HEK293T (cell line): Measurements from ENCODE around the gene NUFIP2.

Experiments
- CTCF ChIA-PET: fragments of 350-600 bp; formaldehyde crosslinking; extraction: SDS; loops from one replicate; lab custom pipeline; 2021; ENCODE audit warnings: antibody characterized with exemption, inconsistent platforms; lab: Yijun Ruan, JAX
- POLR2A ChIA-PET: fragments of 350-600 bp; formaldehyde crosslinking; extraction: SDS; loops from one replicate; lab custom pipeline; 2020; ENCODE audit warnings: antibody characterized with exemption, inconsistent platforms; lab: Yijun Ruan, JAX
- DNase-seq: peaks from one replicate; pipeline ENCODE4 v3.0.0; 2012; ENCODE audit warnings: mixed read lengths; ENCODE audit errors: extremely low spot score
- ARNT ChIP-seq: fragments of 450-650 bp; IDR thresholded peaks from 2 replicates; pipeline ENCODE4 v1.6.1; 2017; ENCODE audit warnings: mild to moderate bottlenecking
- BHLHE40 ChIP-seq: fragments of 450-650 bp; IDR thresholded peaks from 2 replicates; pipeline ENCODE4 v1.6.1; 2016; ENCODE audit warnings: mild to moderate bottlenecking, moderate library complexity, borderline replicate concordance
- CTBP1 ChIP-seq: fragments of 450-650 bp; IDR thresholded peaks from 2 replicates; pipeline ENCODE4 v1.6.1; 2016; ENCODE audit warnings: borderline replicate concordance
- ELF4 ChIP-seq: fragments of 450-650 bp; IDR thresholded peaks from 2 replicates; pipeline ENCODE4 v1.6.1; 2017; ENCODE audit warnings: antibody characterized with exemption
- FOXA1 ChIP-seq: fragments of 450-650 bp; IDR thresholded peaks from 2 replicates; pipeline ENCODE4 v1.6.1; 2016; ENCODE audit warnings: mild to moderate bottlenecking
- FOXK2 ChIP-seq: fragments of 450-650 bp; IDR thresholded peaks from 2 replicates; pipeline ENCODE4 v1.6.1; 2016; ENCODE audit warnings: mild to moderate bottlenecking
- FOXM1 ChIP-seq: fragments of 450-650 bp; IDR thresholded peaks from 2 replicates; pipeline ENCODE4 v1.6.1; 2017; ENCODE audit warnings: mild to moderate bottlenecking, borderline replicate concordance
- HDGF ChIP-seq: fragments of 450-650 bp; IDR thresholded peaks from 2 replicates; pipeline ENCODE4 v1.6.1; 2017; ENCODE audit warnings: antibody characterized with exemption, borderline replicate concordance
- L3MBTL2 ChIP-seq: fragments of 450-650 bp; conservative IDR thresholded peaks from 2 replicates; pipeline ENCODE4 v1.6.1; 2016; ENCODE audit warnings: mild to moderate bottlenecking
- LEF1 ChIP-seq: fragments of 450-650 bp; IDR thresholded peaks from 2 replicates; pipeline ENCODE4 v1.6.1; 2017; ENCODE audit warnings: mild to moderate bottlenecking, borderline replicate concordance
- NFRKB ChIP-seq: fragments of 450-650 bp; IDR thresholded peaks from 2 replicates; pipeline ENCODE4 v1.6.1; 2016; ENCODE audit warnings: mild to moderate bottlenecking, moderate library complexity
- PKNOX1 ChIP-seq: fragments of 450-650 bp; IDR thresholded peaks from 2 replicates; pipeline ENCODE4 v1.6.1; 2016
- SP1 ChIP-seq: fragments of 450-650 bp; IDR thresholded peaks from 2 replicates; pipeline ENCODE4 v1.6.1; 2017
- SUZ12 ChIP-seq: fragments of 450-650 bp; IDR thresholded peaks from 2 replicates; pipeline ENCODE4 v1.6.1; 2016; ENCODE audit warnings: mild to moderate bottlenecking
- TARDBP ChIP-seq: fragments of 450-650 bp; IDR thresholded peaks from 2 replicates; pipeline ENCODE4 v1.6.1; 2016
- ZNF384 ChIP-seq: fragments of 450-650 bp; IDR thresholded peaks from 2 replicates; pipeline ENCODE4 v1.6.1; 2016

Gene NUFIP2

GRCh38 chr17:29215717-29216116 is 78.2 kb downstream of the NUFIP2 start:
- DNase-seq = no peak
- TF ChIP-seq TARDBP (no peak), ARNT (no peak), SUZ12 (no peak), HDGF (no peak)
- CTCF ChIA-PET = interaction anchor here (0.6 to 1.2 kb wide), 4 partner anchors 67 to 91 kb away, joined by 3 to 4 read pairs (median 4); no protein-coding TSS in a partner anchor
- POLR2A ChIA-PET = no interaction called here

GRCh38 chr17:29215174-29215573 is 78.8 kb downstream of the NUFIP2 start:
- ChIA-PET CTCF (interaction anchor here (0.5 to 1.2 kb wide), 3 partner anchors 11 to 70 kb away, joined by 3 to 4 read pairs (median 4); no protein-coding TSS in a partner anchor), POLR2A (no interaction called here)
- DNase-seq = no peak
- TF ChIP-seq NFRKB (no peak), HDGF (no peak), FOXK2 (no peak), ELF4 (no peak), ZNF384 (no peak), SP1 (no peak), CTBP1 (no peak), PKNOX1 (no peak), FOXA1 (no peak), LEF1 (no peak), ARNT (no peak)

- POLR2A ChIA-PET = no interaction called here
- no peak for DNase-seq
- no peak for TF ChIP-seq ARNT
- TF ChIP-seq CTBP1 = no peak
- TF ChIP-seq NFRKB = no peak
- TF ChIP-seq PKNOX1 = no peak
- TF ChIP-seq FOXM1 = no peak
- no peak for TF ChIP-seq HDGF
- TF ChIP-seq SUZ12 = no peak
- CTCF ChIA-PET = interaction anchor here (0.5 to 1.2 kb wide), 3 partner anchors 11 to 66 kb away, joined by 3 to 4 read pairs (median 3); no protein-coding TSS in a partner anchor
These were observed 79.5 kb downstream of the NUFIP2 start for GRCh38 chr17:29214215-29215146.

- DNase-seq = no peak
- ChIA-PET POLR2A (no interaction called here), CTCF (interaction anchor here (1.3 kb wide), 2 partner anchors 64 to 95 kb away, joined by 5 read pairs; no protein-coding TSS in a partner anchor)
- no peak for TF ChIP-seq ARNT
- no peak for TF ChIP-seq LEF1
- TF ChIP-seq SP1 = no peak
- TF ChIP-seq TARDBP = no peak
- no peak for TF ChIP-seq FOXM1
- TF ChIP-seq HDGF = no peak
- no peak for TF ChIP-seq CTBP1
- TF ChIP-seq ZNF384 = no peak
- no peak for TF ChIP-seq NFRKB
- TF ChIP-seq SUZ12 = no peak
- TF ChIP-seq FOXA1 = no peak
- no peak for TF ChIP-seq BHLHE40
- no peak for TF ChIP-seq PKNOX1
- TF ChIP-seq FOXK2 = no peak
- TF ChIP-seq ELF4 = no peak
- TF ChIP-seq L3MBTL2 = no peak
These were observed 81.2 kb downstream of the NUFIP2 start for GRCh38 chr17:29212681-29213121.

- CTCF ChIA-PET = interaction anchor here (1.3 kb wide), 2 partner anchors 63 to 95 kb away, joined by 5 read pairs; no protein-coding TSS in a partner anchor
- no peak for DNase-seq
- TF ChIP-seq FOXM1 (no peak), PKNOX1 (no peak), ARNT (no peak), CTBP1 (no peak), SUZ12 (no peak), LEF1 (no peak), L3MBTL2 (no peak), TARDBP (no peak), SP1 (no peak), BHLHE40 (no peak), HDGF (no peak), NFRKB (no peak), FOXK2 (no peak), ELF4 (no peak), FOXA1 (no peak), ZNF384 (no peak)
- POLR2A ChIA-PET = interaction anchor here (1.0 kb wide), 1 partner anchor 63 kb away, joined by 4 read pairs; no protein-coding TSS in a partner anchor
These were observed 81.8 kb downstream of the NUFIP2 start for GRCh38 chr17:29212094-29212631.
